Measurements from ENCODE around the gene ATP10A.
A peak's percentile ranks its signal among the peaks of the same experiment; 100 is the strongest.

ATP10A gene

GRCh38 chr15:25869701-25870100 lies 6.6 kb upstream of the ATP10A start:
- in situ Hi-C loops (cut with HindIII; ENCODE audit: low sequenced_read_pairs) = no loop called here
- no peak for DNase-seq (ENCODE audit: low read depth, low spot score)
- H3K4me3 ChIP-seq (ENCODE audit: low read depth, low read length) = no peak overlapping the region
- TF ChIP-seq CTCF (IDR thresholded peaks at IDR 0.05; ENCODE audit: low read depth, low read length) = no peak

GRCh38 chr15:25866874-25867273 lies 3.7 kb upstream of the ATP10A start:
- H3K4me3 ChIP-seq (ENCODE audit: low read depth, low read length) = no peak overlapping the region
- in situ Hi-C loops (cut with HindIII; ENCODE audit: low sequenced_read_pairs) = no loop called here
- no peak for TF ChIP-seq CTCF (IDR thresholded peaks at IDR 0.05; ENCODE audit: low read depth, low read length)
- DNase-seq (ENCODE audit: low read depth, low spot score) = no peak

GRCh38 chr15:25866251-25866650 lies 3.1 kb upstream of the ATP10A start:
- in situ Hi-C loops (cut with HindIII; ENCODE audit: low sequenced_read_pairs) = no loop called here
- H3K4me3 ChIP-seq (ENCODE audit: low read depth, low read length) = no peak overlapping the region
- TF ChIP-seq CTCF (IDR thresholded peaks at IDR 0.05; ENCODE audit: low read depth, low read length) = no peak
- no peak for DNase-seq (ENCODE audit: low read depth, low spot score)

- no peak overlapping the region for H3K4me3 ChIP-seq (ENCODE audit: low read depth, low read length)
- TF ChIP-seq CTCF (IDR thresholded peaks at IDR 0.05; ENCODE audit: low read depth, low read length) = no peak
- no peak for DNase-seq (ENCODE audit: low read depth, low spot score)
- in situ Hi-C loops (cut with HindIII; ENCODE audit: low sequenced_read_pairs) = no loop called here
Measured at GRCh38 chr15:25864966-25865365, 1.8 kb upstream of the ATP10A start.

GRCh38 chr15:25863968-25864580 lies 947 bp upstream of the ATP10A start:
- DNase-seq (ENCODE audit: low read depth, low spot score) = no peak
- no peak for TF ChIP-seq CTCF (IDR thresholded peaks at IDR 0.05; ENCODE audit: low read depth, low read length)
- no peak overlapping the region for H3K4me3 ChIP-seq (ENCODE audit: low read depth, low read length)
- in situ Hi-C loops (cut with HindIII; ENCODE audit: low sequenced_read_pairs) = no loop called here

GRCh38 chr15:25862472-25863110 lies 536 bp downstream of the ATP10A start:
- DNase-seq (ENCODE audit: low read depth, low spot score) = peak; percentile 33
- H3K4me3 ChIP-seq (ENCODE audit: low read depth, low read length) = peak overlapping the region; percentile 55
- in situ Hi-C loops (cut with HindIII; ENCODE audit: low sequenced_read_pairs) = no loop called here
- no peak for TF ChIP-seq CTCF (IDR thresholded peaks at IDR 0.05; ENCODE audit: low read depth, low read length)
